ENCODE results near the gene HTR4.

The HTR4 gene

GRCh38 chr5:148660346-148660660 lies 6.0 kb upstream of the HTR4 start:
- no peak for DNase-seq

- no peak for DNase-seq
Measured at GRCh38 chr5:148659641-148660345, 5.5 kb upstream of the HTR4 start.

GRCh38 chr5:148653291-148653835 lies 964 bp downstream of the HTR4 start:
- no peak for DNase-seq

- no peak for DNase-seq
Measured at GRCh38 chr5:148651528-148651927, 2.8 kb downstream of the HTR4 start.

GRCh38 chr5:148645527-148645926 lies 8.8 kb downstream of the HTR4 start:
- no peak for DNase-seq

GRCh38 chr5:148641735-148642134 lies 12.6 kb downstream of the HTR4 start:
- no peak for DNase-seq

GRCh38 chr5:148640471-148640870 lies 13.9 kb downstream of the HTR4 start:
- no peak for DNase-seq

GRCh38 chr5:148639081-148639480 lies 15.2 kb downstream of the HTR4 start:
- no peak for DNase-seq

- DNase-seq: no peak
Measured at GRCh38 chr5:148636353-148636752, 18.0 kb downstream of the HTR4 start.

GRCh38 chr5:148635321-148636083 lies 18.8 kb downstream of the HTR4 start:
- no peak for DNase-seq

- DNase-seq: no peak
Measured at GRCh38 chr5:148633067-148633377, 21.3 kb downstream of the HTR4 start.

GRCh38 chr5:148632255-148633066 lies 21.9 kb downstream of the HTR4 start:
- DNase-seq: no peak

GRCh38 chr5:148626986-148627385 lies 27.3 kb downstream of the HTR4 start:
- no peak for DNase-seq

- DNase-seq: no peak
Measured at GRCh38 chr5:148626081-148626613, 28.2 kb downstream of the HTR4 start.

- no peak for DNase-seq
Measured at GRCh38 chr5:148625250-148625649, 29.1 kb downstream of the HTR4 start.

GRCh38 chr5:148623741-148624140 lies 30.6 kb downstream of the HTR4 start:
- no peak for DNase-seq

GRCh38 chr5:148623101-148623500 lies 31.2 kb downstream of the HTR4 start:
- DNase-seq: no peak

- no peak for DNase-seq
Measured at GRCh38 chr5:148620696-148621095, 33.6 kb downstream of the HTR4 start.

- no peak for DNase-seq
Measured at GRCh38 chr5:148620091-148620490, 34.2 kb downstream of the HTR4 start.

GRCh38 chr5:148619484-148619883 lies 34.8 kb downstream of the HTR4 start:
- DNase-seq: no peak

- DNase-seq: no peak
Measured at GRCh38 chr5:148615644-148616275, 38.6 kb downstream of the HTR4 start.

GRCh38 chr5:148607406-148607805 lies 46.9 kb downstream of the HTR4 start:
- no peak for DNase-seq

GRCh38 chr5:148606296-148606695 lies 48.0 kb downstream of the HTR4 start:
- no peak for DNase-seq
